Measurements from ENCODE around the gene ILDR1.

ILDR1 gene

DNA sequence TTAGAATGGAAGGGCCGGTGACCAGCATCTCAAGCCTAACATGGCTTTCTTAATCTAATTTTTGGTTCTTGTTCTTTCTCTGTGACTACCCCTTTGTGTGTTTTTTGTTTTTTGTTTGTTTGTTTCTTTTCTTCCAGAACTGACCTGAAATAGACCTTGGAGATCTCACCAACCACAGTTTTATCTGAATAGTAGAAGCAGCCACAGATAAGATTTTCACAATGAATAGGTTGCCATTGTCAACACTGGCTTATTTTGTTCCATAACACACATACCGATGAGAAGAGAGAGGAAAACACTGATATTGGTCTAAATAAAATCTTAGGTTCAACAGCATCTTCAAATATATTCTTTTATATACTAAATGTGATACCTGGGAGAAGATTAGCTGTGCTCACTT lies 11.5 kb downstream of the ILDR1 start:
- no peak overlapping the region for H3K9ac ChIP-seq (ENCODE audit: insufficient read length)
- no peak for DNase-seq (ENCODE audit: low read depth, low spot score)
- no peaks in the 10 kb centered on the region for H3K36me3 ChIP-seq (ENCODE audit: insufficient read depth, low read length)
- H3K27ac ChIP-seq, result no peak overlapping the region
- H3K4me3 ChIP-seq, result no peak overlapping the region
- TF ChIP-seq POLR2AphosphoS5 (IDR thresholded peaks at IDR 0.05; ENCODE audit: borderline replicate concordance, low read depth, low read length) (no peak), FOXP2 (optimal IDR thresholded peaks at IDR 0.05; ENCODE audit: control extremely low read depth, extremely low read length, insufficient read depth) (no peak), EZH2 (IDR thresholded peaks at IDR 0.05) (no peak)
- no peaks in the 10 kb centered on the region for H3K9me3 ChIP-seq (ENCODE audit: low read depth, low read length)

DNA sequence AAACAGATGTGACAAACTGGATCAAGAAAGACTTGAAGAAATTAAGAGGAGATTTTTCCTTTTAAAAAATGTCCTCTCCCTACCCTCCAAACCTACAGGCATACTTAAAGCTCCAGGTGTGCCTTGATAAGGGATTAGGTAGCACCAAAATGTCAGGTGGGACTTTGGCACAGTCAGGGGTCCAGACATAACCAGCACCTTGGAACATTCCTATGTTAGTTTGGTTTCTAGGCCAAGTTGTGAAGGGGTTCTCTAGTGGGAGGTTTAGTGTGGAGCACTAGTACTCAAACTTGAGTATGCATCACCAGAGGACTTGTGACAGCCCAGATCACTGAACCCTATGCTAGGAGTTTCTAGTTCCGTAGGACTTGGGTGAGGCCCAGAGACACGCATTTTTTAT lies 13.9 kb downstream of the ILDR1 start:
- TF ChIP-seq POLR2AphosphoS5 (IDR thresholded peaks at IDR 0.05; ENCODE audit: borderline replicate concordance, low read depth, low read length) (no peak), FOXP2 (optimal IDR thresholded peaks at IDR 0.05; ENCODE audit: control extremely low read depth, extremely low read length, insufficient read depth) (no peak), EZH2 (IDR thresholded peaks at IDR 0.05) (no peak)
- no peak overlapping the region for H3K27ac ChIP-seq

DNA sequence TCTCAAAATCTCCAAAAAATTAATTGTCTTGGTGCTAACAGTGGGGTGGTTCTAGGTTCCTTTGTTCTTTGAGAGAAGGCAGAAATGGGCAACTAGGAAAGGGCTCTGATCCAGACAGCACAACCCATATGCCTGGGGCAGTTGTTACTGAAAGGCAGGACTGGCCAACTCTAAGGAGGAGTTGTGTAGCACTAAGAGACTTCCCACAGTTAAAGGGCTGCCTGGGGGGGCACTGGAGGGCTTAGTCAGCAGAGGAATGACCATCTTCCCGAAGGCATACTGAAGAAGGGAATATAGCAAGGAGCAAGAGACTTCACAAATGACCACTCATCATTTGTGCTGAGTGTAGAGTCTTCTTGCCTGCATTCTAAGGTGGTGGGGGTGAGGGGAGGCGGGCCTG lies 15.8 kb downstream of the ILDR1 start:
- Histone ChIP-seq H3K4me3 (no peak overlapping the region), H3K27ac (no peak overlapping the region), H3K36me3 (ENCODE audit: insufficient read depth, low read length) (no peaks in the 10 kb centered on the region), H3K9me3 (ENCODE audit: low read depth, low read length) (no peaks in the 10 kb centered on the region), H3K9ac (ENCODE audit: insufficient read length) (no peak overlapping the region)
- DNase-seq (ENCODE audit: low read depth, low spot score), result no peak
- TF ChIP-seq EZH2 (IDR thresholded peaks at IDR 0.05) (no peak), FOXP2 (optimal IDR thresholded peaks at IDR 0.05; ENCODE audit: control extremely low read depth, extremely low read length, insufficient read depth) (no peak), POLR2AphosphoS5 (IDR thresholded peaks at IDR 0.05; ENCODE audit: borderline replicate concordance, low read depth, low read length) (no peak)

More for the DNA sequence above, 13.9 kb downstream of the ILDR1 start:
- no peaks in the 10 kb centered on the region for H3K36me3 ChIP-seq (ENCODE audit: insufficient read depth, low read length)
- no peaks in the 10 kb centered on the region for H3K9me3 ChIP-seq (ENCODE audit: low read depth, low read length)
- H3K4me3 ChIP-seq, result no peak overlapping the region
- no peak for DNase-seq (ENCODE audit: low read depth, low spot score)
- H3K9ac ChIP-seq (ENCODE audit: insufficient read length), result no peak overlapping the region

DNA sequence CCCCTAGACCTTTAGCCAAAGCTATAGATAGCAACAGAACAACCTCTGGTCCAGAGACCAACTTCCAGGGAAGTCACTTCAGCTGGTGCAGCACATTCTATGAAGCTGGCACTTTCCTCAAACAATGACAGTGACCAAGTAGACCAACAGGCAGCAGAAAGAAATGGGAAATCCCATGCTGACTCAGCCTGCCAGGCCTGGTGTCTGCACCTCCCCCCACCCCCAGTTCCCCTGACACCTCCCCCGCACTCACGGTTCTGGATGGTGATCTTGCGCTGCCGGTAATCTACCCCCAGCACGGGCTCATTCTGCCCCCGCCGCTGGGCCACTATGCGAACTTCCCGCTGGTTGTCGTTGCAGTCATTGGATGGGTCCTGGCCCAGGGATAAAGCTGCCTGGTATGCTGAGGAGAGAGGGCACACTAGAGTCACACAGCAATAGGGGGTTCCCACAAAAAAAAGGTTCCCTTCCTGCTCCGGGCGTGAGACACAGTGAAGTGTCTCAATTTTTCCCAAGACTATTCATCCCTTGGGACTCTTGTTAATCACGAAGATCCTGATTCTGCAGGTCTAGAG lies 17.0 kb downstream of the ILDR1 start:
- TF ChIP-seq EZH2 (IDR thresholded peaks at IDR 0.05), result no peak
- Histone ChIP-seq H3K36me3 (ENCODE audit: insufficient read depth, low read length) (no peaks in the 10 kb centered on the region), H3K4me3 (no peak overlapping the region), H3K9me3 (ENCODE audit: low read depth, low read length) (no peaks in the 10 kb centered on the region), H3K9ac (ENCODE audit: insufficient read length) (no peak overlapping the region), H3K27ac (no peak overlapping the region)
- DNase-seq (ENCODE audit: low read depth, low spot score), result no peak

DNA sequence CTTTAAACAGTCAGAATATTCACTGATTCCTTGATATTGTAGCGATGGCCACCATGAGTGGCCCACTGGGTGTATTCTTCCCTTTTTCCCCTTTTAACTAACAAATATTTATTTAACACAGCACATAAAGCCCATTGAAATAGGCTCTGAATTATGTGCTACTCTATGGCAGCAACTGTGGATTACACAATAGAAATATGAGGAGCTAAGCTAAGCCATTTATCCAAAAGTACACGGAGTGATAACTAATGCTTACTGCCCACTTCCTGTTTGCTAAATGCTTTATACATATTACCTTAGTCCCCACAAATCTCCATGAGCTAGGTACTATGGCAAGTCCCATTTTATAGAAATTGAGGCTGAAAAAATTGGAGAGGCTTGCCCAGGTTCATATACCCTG lies 17.9 kb downstream of the ILDR1 start:
- no peak for DNase-seq (ENCODE audit: low read depth, low spot score)
- H3K27ac ChIP-seq, result no peak overlapping the region

DNA sequence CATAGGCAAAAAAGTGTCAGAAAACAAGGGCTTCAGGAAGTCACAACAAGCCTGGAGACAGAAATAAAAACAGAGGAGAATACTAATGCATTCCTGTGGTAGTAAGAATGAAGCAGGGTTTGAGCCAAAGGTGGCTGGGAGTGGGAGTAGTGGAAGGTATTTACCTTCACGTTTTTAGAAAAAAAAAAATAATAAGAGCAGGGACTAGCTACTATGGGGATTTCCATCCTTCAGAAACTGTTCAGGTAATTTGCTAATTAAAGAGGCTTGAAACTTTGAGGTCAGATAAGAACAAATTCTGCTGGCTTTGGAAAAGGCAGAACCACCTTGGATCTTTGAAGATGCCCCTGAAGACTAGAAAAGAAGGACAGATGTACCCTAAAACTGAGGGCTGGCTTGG lies 18.4 kb downstream of the ILDR1 start:
- H3K36me3 ChIP-seq (ENCODE audit: insufficient read depth, low read length), result no peaks in the 10 kb centered on the region
- H3K9me3 ChIP-seq (ENCODE audit: low read depth, low read length), result no peaks in the 10 kb centered on the region
- no peak for DNase-seq (ENCODE audit: low read depth, low spot score)
- TF ChIP-seq FOXP2 (optimal IDR thresholded peaks at IDR 0.05; ENCODE audit: control extremely low read depth, extremely low read length, insufficient read depth) (no peak), POLR2AphosphoS5 (IDR thresholded peaks at IDR 0.05; ENCODE audit: borderline replicate concordance, low read depth, low read length) (no peak), EZH2 (IDR thresholded peaks at IDR 0.05) (no peak)
- H3K4me3 ChIP-seq, result no peak overlapping the region
- no peak overlapping the region for H3K9ac ChIP-seq (ENCODE audit: insufficient read length)
- no peak overlapping the region for H3K27ac ChIP-seq

More for the DNA sequence above, 17.9 kb downstream of the ILDR1 start:
- H3K9ac ChIP-seq (ENCODE audit: insufficient read length), result no peak overlapping the region
- H3K36me3 ChIP-seq (ENCODE audit: insufficient read depth, low read length), result no peaks in the 10 kb centered on the region
- no peak overlapping the region for H3K4me3 ChIP-seq
- TF ChIP-seq POLR2AphosphoS5 (IDR thresholded peaks at IDR 0.05; ENCODE audit: borderline replicate concordance, low read depth, low read length), result no peak
- TF ChIP-seq EZH2 (IDR thresholded peaks at IDR 0.05), result no peak
- no peak for TF ChIP-seq FOXP2 (optimal IDR thresholded peaks at IDR 0.05; ENCODE audit: control extremely low read depth, extremely low read length, insufficient read depth)
- no peaks in the 10 kb centered on the region for H3K9me3 ChIP-seq (ENCODE audit: low read depth, low read length)

DNA sequence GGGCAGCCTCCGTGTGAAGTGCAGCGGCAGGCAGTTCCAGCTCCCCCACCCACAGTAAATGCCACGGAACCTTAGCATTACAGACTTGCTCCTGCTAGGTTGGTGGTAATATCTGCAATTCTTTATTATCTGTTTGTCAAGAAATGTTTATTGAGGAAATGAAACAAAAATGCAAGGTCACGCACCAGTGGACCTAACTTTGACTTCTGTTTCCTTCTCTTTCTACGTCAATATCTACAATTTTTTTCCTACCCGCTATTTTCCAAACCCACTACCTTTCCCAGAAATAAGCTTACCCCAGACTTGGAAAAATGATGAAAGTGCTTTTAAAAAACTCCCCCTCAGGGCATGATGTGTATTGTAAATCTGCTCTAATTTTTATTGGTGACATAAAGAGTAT lies 18.9 kb downstream of the ILDR1 start:
- DNase-seq (ENCODE audit: low read depth, low spot score), result peak; percentile 35
- TF ChIP-seq EZH2 (IDR thresholded peaks at IDR 0.05) (no peak), FOXP2 (optimal IDR thresholded peaks at IDR 0.05; ENCODE audit: control extremely low read depth, extremely low read length, insufficient read depth) (no peak), POLR2AphosphoS5 (IDR thresholded peaks at IDR 0.05; ENCODE audit: borderline replicate concordance, low read depth, low read length) (no peak)
- H3K27ac ChIP-seq, result no peak overlapping the region
- H3K36me3 ChIP-seq (ENCODE audit: insufficient read depth, low read length), result no peaks in the 10 kb centered on the region
- peak overlapping the region; percentile 24; the same call in 1 of the 2 replicates for H3K4me3 ChIP-seq
- H3K9ac ChIP-seq (ENCODE audit: insufficient read length), result no peak overlapping the region
- H3K9me3 ChIP-seq (ENCODE audit: low read depth, low read length), result no peaks in the 10 kb centered on the region

DNA sequence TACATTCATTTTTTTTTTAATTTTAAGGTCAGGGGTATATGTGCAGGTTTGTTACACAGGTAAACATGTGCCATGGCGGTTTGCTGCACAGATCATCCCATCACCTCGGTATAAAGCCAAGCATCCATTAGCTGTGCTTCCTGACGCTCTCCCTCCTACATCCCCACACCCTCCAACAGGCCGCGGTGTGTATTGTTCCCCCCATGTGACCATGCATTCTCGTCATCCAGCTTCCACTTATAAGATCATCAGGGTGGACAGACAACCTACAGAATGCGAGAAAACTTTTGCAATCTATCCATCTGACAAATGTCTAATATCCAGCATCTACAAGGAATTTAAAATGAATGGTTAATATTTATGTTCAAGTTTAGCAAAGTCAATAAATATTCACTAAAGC lies 19.4 kb downstream of the ILDR1 start:
- Histone ChIP-seq H3K27ac (no peak overlapping the region), H3K36me3 (ENCODE audit: insufficient read depth, low read length) (no peaks in the 10 kb centered on the region), H3K9ac (ENCODE audit: insufficient read length) (no peak overlapping the region), H3K9me3 (ENCODE audit: low read depth, low read length) (no peaks in the 10 kb centered on the region), H3K4me3 (no peak overlapping the region)
- no peak for DNase-seq (ENCODE audit: low read depth, low spot score)
- TF ChIP-seq POLR2AphosphoS5 (IDR thresholded peaks at IDR 0.05; ENCODE audit: borderline replicate concordance, low read depth, low read length) (no peak), EZH2 (IDR thresholded peaks at IDR 0.05) (no peak), FOXP2 (optimal IDR thresholded peaks at IDR 0.05; ENCODE audit: control extremely low read depth, extremely low read length, insufficient read depth) (no peak)

DNA sequence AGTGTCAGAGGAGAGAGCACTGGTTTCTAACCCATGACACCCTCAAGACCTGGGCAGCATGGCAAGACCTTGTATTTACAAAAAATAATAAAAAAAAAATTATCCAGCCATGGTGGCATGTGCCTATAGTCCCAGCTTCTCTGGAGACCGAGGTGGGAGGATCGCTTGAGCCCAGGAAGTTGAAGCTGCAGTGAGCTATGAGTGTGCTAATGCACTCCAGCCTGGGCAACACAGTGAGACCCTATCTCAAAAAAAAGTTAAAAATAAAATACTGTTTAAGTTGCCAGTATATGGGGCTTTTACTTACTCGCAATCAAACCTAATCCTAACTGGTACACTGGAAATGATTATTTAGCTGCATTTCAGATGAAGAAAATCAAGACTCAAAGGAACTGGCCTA lies 20.2 kb downstream of the ILDR1 start:
- Histone ChIP-seq H3K9me3 (ENCODE audit: low read depth, low read length) (no peaks in the 10 kb centered on the region), H3K27ac (no peak overlapping the region), H3K9ac (ENCODE audit: insufficient read length) (no peak overlapping the region), H3K36me3 (ENCODE audit: insufficient read depth, low read length) (no peaks in the 10 kb centered on the region), H3K4me3 (no peak overlapping the region)
- no peak for DNase-seq (ENCODE audit: low read depth, low spot score)
- TF ChIP-seq POLR2AphosphoS5 (IDR thresholded peaks at IDR 0.05; ENCODE audit: borderline replicate concordance, low read depth, low read length) (no peak), EZH2 (IDR thresholded peaks at IDR 0.05) (no peak), FOXP2 (optimal IDR thresholded peaks at IDR 0.05; ENCODE audit: control extremely low read depth, extremely low read length, insufficient read depth) (no peak)

All from SK-N-MC (cell line).